Epithelial cell of proximal tubule (primary cell): Measurements from ENCODE around the gene RAB7A. TPM values are rescaled to one million over a fixed set of nuclear protein-coding genes. Genes with fewer than 3 reads are reported as not detected.
A peak's percentile ranks its signal among the peaks of the same experiment; 100 is the strongest.

Source experiments
- DNase-seq: peaks from one replicate; pipeline ENCODE4 v3.0.0-alpha.2; 2011; ENCODE audit warnings: low read depth
- H3K4me3 ChIP-seq: 2 replicates; pipeline ENCODE4 v1.5.1; 2011; ENCODE audit warnings: low read depth, mild to moderate bottlenecking, low read length
- total RNA-seq: library from RNA; depleted of rRNA; stranded (reverse); fragments of >200 nt; gene quantifications from 2 replicates; pipeline ENCODE4 v1.2.3, GENCODE V29; 2015
- TF ChIP-seq, protein P1 (sequence below): conservative IDR thresholded peaks from 2 replicates; pipeline ENCODE4 v1.5.1; 2012; ENCODE audit warnings: low read depth, mild to moderate bottlenecking, low read length

Gene RAB7A
- total RNA-seq, 1 donor from 2014 or later, result 55.6 TPM

GRCh38 chr3:128686465-128686864 is 39.5 kb upstream of the RAB7A start:
- TF ChIP-seq, protein P1, sequence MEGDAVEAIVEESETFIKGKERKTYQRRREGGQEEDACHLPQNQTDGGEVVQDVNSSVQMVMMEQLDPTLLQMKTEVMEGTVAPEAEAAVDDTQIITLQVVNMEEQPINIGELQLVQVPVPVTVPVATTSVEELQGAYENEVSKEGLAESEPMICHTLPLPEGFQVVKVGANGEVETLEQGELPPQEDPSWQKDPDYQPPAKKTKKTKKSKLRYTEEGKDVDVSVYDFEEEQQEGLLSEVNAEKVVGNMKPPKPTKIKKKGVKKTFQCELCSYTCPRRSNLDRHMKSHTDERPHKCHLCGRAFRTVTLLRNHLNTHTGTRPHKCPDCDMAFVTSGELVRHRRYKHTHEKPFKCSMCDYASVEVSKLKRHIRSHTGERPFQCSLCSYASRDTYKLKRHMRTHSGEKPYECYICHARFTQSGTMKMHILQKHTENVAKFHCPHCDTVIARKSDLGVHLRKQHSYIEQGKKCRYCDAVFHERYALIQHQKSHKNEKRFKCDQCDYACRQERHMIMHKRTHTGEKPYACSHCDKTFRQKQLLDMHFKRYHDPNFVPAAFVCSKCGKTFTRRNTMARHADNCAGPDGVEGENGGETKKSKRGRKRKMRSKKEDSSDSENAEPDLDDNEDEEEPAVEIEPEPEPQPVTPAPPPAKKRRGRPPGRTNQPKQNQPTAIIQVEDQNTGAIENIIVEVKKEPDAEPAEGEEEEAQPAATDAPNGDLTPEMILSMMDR, result no peak
- no peak for DNase-seq
- no peak overlapping the region for H3K4me3 ChIP-seq

DNA sequence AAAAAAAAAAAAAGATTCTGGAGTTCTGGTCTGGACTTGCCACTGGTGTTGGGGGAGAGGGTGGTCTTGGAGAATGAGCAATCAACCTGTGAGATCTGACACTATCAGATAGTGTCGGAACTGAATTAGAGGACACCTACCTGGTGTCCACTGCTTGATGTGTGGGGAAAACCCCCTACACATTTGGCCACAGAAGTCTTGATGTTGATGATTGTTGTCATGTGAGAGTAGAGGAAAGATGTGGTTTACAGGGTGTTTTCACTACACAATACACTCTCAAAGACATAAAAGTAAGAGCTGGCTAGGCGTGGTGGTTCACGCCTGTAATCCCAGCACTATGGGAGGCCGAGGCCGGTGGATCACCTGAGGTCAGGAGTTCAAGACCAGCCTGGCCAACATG is 36.9 kb upstream of the RAB7A start:
- no peak overlapping the region for H3K4me3 ChIP-seq
- TF ChIP-seq, protein P1, result no peak
- DNase-seq, result no peak

- no peak overlapping the region for H3K4me3 ChIP-seq
- no peak for DNase-seq
- TF ChIP-seq, protein P1, result no peak
These were observed 32.3 kb upstream of the RAB7A start for GRCh38 chr3:128693696-128694095.

DNA sequence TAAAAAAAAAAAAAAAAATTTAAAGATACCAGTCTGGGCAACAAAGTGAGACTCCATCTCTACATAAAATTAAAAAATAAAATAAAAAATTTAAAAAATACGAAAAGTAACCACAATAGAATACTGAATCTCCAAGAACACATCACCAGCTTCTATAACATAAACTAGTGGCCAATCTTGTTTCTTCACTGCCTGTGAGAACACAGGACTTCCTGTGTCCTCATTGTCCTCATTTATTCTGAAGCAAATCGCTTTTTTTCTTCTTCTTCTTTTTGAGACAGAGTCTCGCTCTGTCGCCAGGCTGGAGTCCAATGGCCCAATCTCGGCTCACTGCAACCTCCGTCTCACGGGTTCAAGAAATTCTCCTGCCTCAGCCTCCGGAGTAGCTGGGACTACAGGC is 28.6 kb upstream of the RAB7A start:
- TF ChIP-seq, protein P1, result no peak
- no peak overlapping the region for H3K4me3 ChIP-seq
- DNase-seq, result no peak

- TF ChIP-seq, protein P1, result no peak
- peak overlapping the region; percentile 68 for H3K4me3 ChIP-seq
- no peak for DNase-seq
These were observed 27.6 kb upstream of the RAB7A start for GRCh38 chr3:128698211-128699047.

GRCh38 chr3:128701342-128702212 is 24.4 kb upstream of the RAB7A start:
- H3K4me3 ChIP-seq, result no peak overlapping the region
- TF ChIP-seq, protein P1, result no peak
- no peak for DNase-seq
